ENCODE measurements around the gene PPP4R1.

DNA sequence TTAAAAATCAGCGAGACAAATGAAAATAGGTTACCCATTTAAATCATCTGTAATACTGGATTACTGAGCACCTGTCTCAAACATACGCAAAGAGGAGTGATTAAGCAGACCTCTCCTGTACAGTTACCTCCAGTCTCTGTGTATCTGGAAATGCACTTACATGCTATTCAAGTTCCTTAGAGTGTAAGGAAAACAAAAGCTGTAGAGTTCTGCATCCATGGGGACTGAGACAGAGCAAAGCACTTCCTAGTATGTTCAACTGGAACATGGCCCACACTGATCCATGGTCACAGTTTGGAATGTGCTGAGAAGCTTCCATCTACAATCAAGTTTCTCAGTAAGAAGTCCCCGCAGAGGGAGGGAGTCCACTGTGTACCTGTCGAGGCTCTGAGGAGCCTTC lies 63.9 kb downstream of the PPP4R1 start:
- TF ChIP-seq, protein P1, sequence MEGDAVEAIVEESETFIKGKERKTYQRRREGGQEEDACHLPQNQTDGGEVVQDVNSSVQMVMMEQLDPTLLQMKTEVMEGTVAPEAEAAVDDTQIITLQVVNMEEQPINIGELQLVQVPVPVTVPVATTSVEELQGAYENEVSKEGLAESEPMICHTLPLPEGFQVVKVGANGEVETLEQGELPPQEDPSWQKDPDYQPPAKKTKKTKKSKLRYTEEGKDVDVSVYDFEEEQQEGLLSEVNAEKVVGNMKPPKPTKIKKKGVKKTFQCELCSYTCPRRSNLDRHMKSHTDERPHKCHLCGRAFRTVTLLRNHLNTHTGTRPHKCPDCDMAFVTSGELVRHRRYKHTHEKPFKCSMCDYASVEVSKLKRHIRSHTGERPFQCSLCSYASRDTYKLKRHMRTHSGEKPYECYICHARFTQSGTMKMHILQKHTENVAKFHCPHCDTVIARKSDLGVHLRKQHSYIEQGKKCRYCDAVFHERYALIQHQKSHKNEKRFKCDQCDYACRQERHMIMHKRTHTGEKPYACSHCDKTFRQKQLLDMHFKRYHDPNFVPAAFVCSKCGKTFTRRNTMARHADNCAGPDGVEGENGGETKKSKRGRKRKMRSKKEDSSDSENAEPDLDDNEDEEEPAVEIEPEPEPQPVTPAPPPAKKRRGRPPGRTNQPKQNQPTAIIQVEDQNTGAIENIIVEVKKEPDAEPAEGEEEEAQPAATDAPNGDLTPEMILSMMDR (IDR thresholded peaks at IDR 0.05), result no peak
- TF ChIP-seq ZFX (IDR thresholded peaks at IDR 0.05; ENCODE audit: borderline replicate concordance), result no peak
